GM12874 (cell line): ENCODE results near the gene BMX.

Experiments
- CTCF ChIP-seq: IDR thresholded peaks from 2 replicates; pipeline ENCODE4 v1.5.1; 2011; ENCODE audit warnings: low read depth, mild to moderate bottlenecking, control low read depth, low read length, moderate library complexity; ENCODE audit not compliant: insufficient read depth

Gene BMX

GRCh38 chrX:15507005-15507404 lies 6.4 kb downstream of the BMX start:
- no peak for TF ChIP-seq CTCF

DNA sequence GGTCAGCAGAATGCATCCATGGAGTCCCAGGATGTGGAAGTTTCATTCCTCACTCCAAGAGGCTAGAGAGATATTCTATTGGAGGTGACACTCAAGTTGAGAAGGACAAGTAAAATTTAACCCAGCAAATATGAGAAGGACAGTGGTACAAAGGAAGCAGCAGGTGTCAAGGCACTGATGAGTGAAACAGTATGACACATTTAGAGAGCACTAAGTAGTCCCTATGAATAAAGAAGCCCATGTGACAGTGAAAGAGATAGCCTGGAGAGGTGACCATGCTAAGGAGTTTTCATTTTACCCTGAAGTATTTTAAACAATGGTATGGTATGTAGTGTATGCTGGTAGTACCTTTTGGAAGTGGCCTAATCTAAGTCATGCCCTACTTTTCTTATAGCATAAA lies 9.2 kb downstream of the BMX start:
- no peak for TF ChIP-seq CTCF

- no peak for TF ChIP-seq CTCF
These were observed 11.0 kb downstream of the BMX start for GRCh38 chrX:15511563-15511962.

- TF ChIP-seq CTCF: no peak
These were observed 11.9 kb downstream of the BMX start for GRCh38 chrX:15512401-15512965.

GRCh38 chrX:15514279-15514678 lies 13.7 kb downstream of the BMX start:
- no peak for TF ChIP-seq CTCF

DNA sequence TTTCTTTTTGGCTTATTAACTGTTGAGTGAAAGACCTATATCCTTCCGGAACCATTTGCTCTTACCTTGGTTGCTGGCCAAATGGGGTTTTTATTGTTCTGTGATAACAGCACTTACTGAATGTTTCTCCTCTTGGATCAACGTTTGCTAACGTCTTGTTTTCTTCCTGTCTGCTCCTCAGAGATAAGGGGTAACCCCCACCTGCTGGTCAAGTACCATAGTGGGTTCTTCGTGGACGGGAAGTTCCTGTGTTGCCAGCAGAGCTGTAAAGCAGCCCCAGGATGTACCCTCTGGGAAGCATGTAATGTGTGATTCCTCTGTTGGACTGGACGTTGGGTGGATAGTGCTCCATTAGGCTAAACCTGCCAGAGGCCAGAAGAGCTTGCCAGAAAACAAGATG lies 15.3 kb downstream of the BMX start:
- TF ChIP-seq CTCF: no peak

GRCh38 chrX:15522464-15522863 lies 21.9 kb downstream of the BMX start:
- TF ChIP-seq CTCF: no peak

- no peak for TF ChIP-seq CTCF
These were observed 22.5 kb downstream of the BMX start for GRCh38 chrX:15523088-15523487.
